HEK293 (cell line): ENCODE results near the gene NID1.

ENCODE experiments used
- CTCF ChIA-PET: fragments of 350-600 bp; formaldehyde crosslinking; extraction: SDS; loops from one replicate; lab custom pipeline; 2021; ENCODE audit warnings: antibody characterized with exemption; lab: Yijun Ruan, JAX
- POLR2A ChIA-PET: fragments of 300-600 bp; formaldehyde crosslinking; extraction: SDS; loops from one replicate; lab custom pipeline; 2020; ENCODE audit warnings: antibody characterized with exemption, inconsistent platforms; lab: Yijun Ruan, JAX
- H3K27ac ChIP-seq: fragments of 200-500 bp; sonication (Bioruptor generic); 2 replicates; pipeline ENCODE4 v1.5.1; 2014; ENCODE audit warnings: low read depth, low read length, control low read depth, inconsistent platforms; ENCODE audit errors: extremely low read depth
- H3K36me3 ChIP-seq, 2 experiments: fragments of 200-500 bp in 1 of 2; sonication (Bioruptor generic) in 1 of 2; 1 replicate in 1 of 2; 2 replicates in 1 of 2; pipeline ENCODE4 v1.5.1; 2014 to 2017; ENCODE audit warnings: inconsistent platforms in 2 of 2, low read length in 2 of 2; ENCODE audit not compliant: control insufficient read depth in 2 of 2, insufficient read depth in 1 of 2
- H3K4me1 ChIP-seq: fragments of 200-500 bp; sonication (Bioruptor generic); 2 replicates; pipeline ENCODE4 v1.5.1; 2014; ENCODE audit warnings: mild to moderate bottlenecking, low read length, inconsistent platforms; ENCODE audit not compliant: control insufficient read depth, insufficient read depth
- H3K4me3 ChIP-seq: 2 replicates; pipeline ENCODE4 v1.5.1; 2011; ENCODE audit warnings: low read depth, mild to moderate bottlenecking, control low read depth, low read length, moderate library complexity
- H3K9me3 ChIP-seq: fragments of 200-500 bp; sonication (Bioruptor generic); 2 replicates; pipeline ENCODE4 v1.5.1; 2014; ENCODE audit warnings: low read depth, low read length, inconsistent platforms; ENCODE audit not compliant: control insufficient read depth, insufficient read depth
- BCL11A ChIP-seq: fragments of 450-650 bp; formaldehyde crosslinking; IDR thresholded peaks from 2 replicates; pipeline ENCODE4 v1.5.1; 2016; ENCODE audit warnings: low read depth, missing biosample characterization, missing genetic modification characterization
- OVOL3 ChIP-seq: fragments of 450-650 bp; formaldehyde crosslinking; IDR thresholded peaks from 2 replicates; pipeline ENCODE4 v1.5.1; 2016; ENCODE audit warnings: missing biosample characterization, missing genetic modification characterization
- REPIN1 ChIP-seq: fragments of 450-650 bp; formaldehyde crosslinking; IDR thresholded peaks from 2 replicates; pipeline ENCODE4 v1.5.1; 2017; ENCODE audit warnings: missing biosample characterization, missing genetic modification characterization, low read depth
- SALL2 ChIP-seq: fragments of 450-650 bp; formaldehyde crosslinking; IDR thresholded peaks from 2 replicates; pipeline ENCODE4 v1.5.0; 2017; ENCODE audit warnings: missing biosample characterization, mild to moderate bottlenecking, missing genetic modification characterization, borderline replicate concordance
- SCRT1 ChIP-seq: fragments of 450-650 bp; formaldehyde crosslinking; IDR thresholded peaks from 2 replicates; pipeline ENCODE4 v1.5.1; 2016; ENCODE audit warnings: missing biosample characterization, missing genetic modification characterization, borderline replicate concordance
- SP3 ChIP-seq: fragments of 450-650 bp; formaldehyde crosslinking; IDR thresholded peaks from 2 replicates; pipeline ENCODE4 v1.5.1; 2016; ENCODE audit warnings: missing biosample characterization, missing genetic modification characterization
- SP7 ChIP-seq: fragments of 450-650 bp; formaldehyde crosslinking; IDR thresholded peaks from 2 replicates; pipeline ENCODE4 v1.5.1; 2016; ENCODE audit warnings: missing biosample characterization, missing genetic modification characterization
- ZNF132 ChIP-seq: fragments of 450-650 bp; formaldehyde crosslinking; IDR thresholded peaks from 2 replicates; pipeline ENCODE4 v1.5.1; 2017; ENCODE audit warnings: missing biosample characterization, missing genetic modification characterization, borderline replicate concordance
- ZNF169 ChIP-seq: fragments of 450-650 bp; formaldehyde crosslinking; IDR thresholded peaks from 2 replicates; pipeline ENCODE4 v1.5.1; 2016; ENCODE audit warnings: missing biosample characterization, missing genetic modification characterization
- ZNF184 ChIP-seq: fragments of 450-650 bp; IDR thresholded peaks from 2 replicates; pipeline ENCODE4 v1.5.1; 2018; ENCODE audit warnings: missing biosample characterization, mild to moderate bottlenecking, missing genetic modification characterization
- ZNF214 ChIP-seq: fragments of 450-650 bp; formaldehyde crosslinking; IDR thresholded peaks from 2 replicates; pipeline ENCODE4 v1.5.1; 2017; ENCODE audit warnings: missing biosample characterization, mild to moderate bottlenecking, missing genetic modification characterization, borderline replicate concordance
- ZNF354C ChIP-seq: fragments of 450-650 bp; formaldehyde crosslinking; IDR thresholded peaks from 2 replicates; pipeline ENCODE4 v1.5.1; 2016; ENCODE audit warnings: missing biosample characterization, missing genetic modification characterization, low read depth, borderline replicate concordance
- ZNF530 ChIP-seq: fragments of 450-650 bp; formaldehyde crosslinking; IDR thresholded peaks from 2 replicates; pipeline ENCODE4 v1.5.1; 2016; ENCODE audit warnings: low read depth, missing biosample characterization, missing genetic modification characterization
- ZNF571 ChIP-seq: fragments of 450-650 bp; formaldehyde crosslinking; IDR thresholded peaks from 2 replicates; pipeline ENCODE4 v1.5.0; 2017; ENCODE audit warnings: missing biosample characterization, missing genetic modification characterization
- ZNF596 ChIP-seq: fragments of 450-650 bp; IDR thresholded peaks from 2 replicates; pipeline ENCODE4 v1.5.0; 2018; ENCODE audit warnings: missing biosample characterization, mild to moderate bottlenecking, missing genetic modification characterization, moderate library complexity
- ZNF600 ChIP-seq: fragments of 450-650 bp; formaldehyde crosslinking; IDR thresholded peaks from 2 replicates; pipeline ENCODE4 v1.5.1; 2016; ENCODE audit warnings: missing biosample characterization, missing genetic modification characterization
- ZNF610 ChIP-seq: fragments of 450-650 bp; formaldehyde crosslinking; IDR thresholded peaks from 2 replicates; pipeline ENCODE4 v1.5.1; 2016; ENCODE audit warnings: missing biosample characterization, missing genetic modification characterization, borderline replicate concordance
- ZNF623 ChIP-seq: fragments of 450-650 bp; formaldehyde crosslinking; IDR thresholded peaks from 2 replicates; pipeline ENCODE4 v1.5.1; 2016; ENCODE audit warnings: missing biosample characterization, missing genetic modification characterization
- ZNF830 ChIP-seq: fragments of 450-650 bp; IDR thresholded peaks from 2 replicates; pipeline ENCODE4 v1.5.0; 2018; ENCODE audit warnings: missing biosample characterization, missing genetic modification characterization, low read depth, mild to moderate bottlenecking, moderate library complexity
- ZNF843 ChIP-seq: fragments of 450-650 bp; formaldehyde crosslinking; IDR thresholded peaks from 2 replicates; pipeline ENCODE4 v1.5.1; 2016; ENCODE audit warnings: missing biosample characterization, missing genetic modification characterization
- TF ChIP-seq, protein P1 (sequence below): fragments of 450-650 bp; formaldehyde crosslinking; IDR thresholded peaks from 2 replicates; pipeline ENCODE4 v1.5.1; 2016; ENCODE audit warnings: missing biosample characterization, missing genetic modification characterization
- TF ChIP-seq, protein P2 (sequence below): fragments of 450-650 bp; formaldehyde crosslinking; IDR thresholded peaks from 2 replicates; pipeline ENCODE4 v1.5.1; 2016; ENCODE audit warnings: missing biosample characterization, missing genetic modification characterization
- TF ChIP-seq, protein P3 (sequence below): fragments of 450-650 bp; formaldehyde crosslinking; IDR thresholded peaks from 2 replicates; pipeline ENCODE4 v1.5.1; 2017; ENCODE audit warnings: missing biosample characterization, missing genetic modification characterization

NID1 gene, protein sequence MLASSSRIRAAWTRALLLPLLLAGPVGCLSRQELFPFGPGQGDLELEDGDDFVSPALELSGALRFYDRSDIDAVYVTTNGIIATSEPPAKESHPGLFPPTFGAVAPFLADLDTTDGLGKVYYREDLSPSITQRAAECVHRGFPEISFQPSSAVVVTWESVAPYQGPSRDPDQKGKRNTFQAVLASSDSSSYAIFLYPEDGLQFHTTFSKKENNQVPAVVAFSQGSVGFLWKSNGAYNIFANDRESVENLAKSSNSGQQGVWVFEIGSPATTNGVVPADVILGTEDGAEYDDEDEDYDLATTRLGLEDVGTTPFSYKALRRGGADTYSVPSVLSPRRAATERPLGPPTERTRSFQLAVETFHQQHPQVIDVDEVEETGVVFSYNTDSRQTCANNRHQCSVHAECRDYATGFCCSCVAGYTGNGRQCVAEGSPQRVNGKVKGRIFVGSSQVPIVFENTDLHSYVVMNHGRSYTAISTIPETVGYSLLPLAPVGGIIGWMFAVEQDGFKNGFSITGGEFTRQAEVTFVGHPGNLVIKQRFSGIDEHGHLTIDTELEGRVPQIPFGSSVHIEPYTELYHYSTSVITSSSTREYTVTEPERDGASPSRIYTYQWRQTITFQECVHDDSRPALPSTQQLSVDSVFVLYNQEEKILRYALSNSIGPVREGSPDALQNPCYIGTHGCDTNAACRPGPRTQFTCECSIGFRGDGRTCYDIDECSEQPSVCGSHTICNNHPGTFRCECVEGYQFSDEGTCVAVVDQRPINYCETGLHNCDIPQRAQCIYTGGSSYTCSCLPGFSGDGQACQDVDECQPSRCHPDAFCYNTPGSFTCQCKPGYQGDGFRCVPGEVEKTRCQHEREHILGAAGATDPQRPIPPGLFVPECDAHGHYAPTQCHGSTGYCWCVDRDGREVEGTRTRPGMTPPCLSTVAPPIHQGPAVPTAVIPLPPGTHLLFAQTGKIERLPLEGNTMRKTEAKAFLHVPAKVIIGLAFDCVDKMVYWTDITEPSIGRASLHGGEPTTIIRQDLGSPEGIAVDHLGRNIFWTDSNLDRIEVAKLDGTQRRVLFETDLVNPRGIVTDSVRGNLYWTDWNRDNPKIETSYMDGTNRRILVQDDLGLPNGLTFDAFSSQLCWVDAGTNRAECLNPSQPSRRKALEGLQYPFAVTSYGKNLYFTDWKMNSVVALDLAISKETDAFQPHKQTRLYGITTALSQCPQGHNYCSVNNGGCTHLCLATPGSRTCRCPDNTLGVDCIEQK

DNA sequence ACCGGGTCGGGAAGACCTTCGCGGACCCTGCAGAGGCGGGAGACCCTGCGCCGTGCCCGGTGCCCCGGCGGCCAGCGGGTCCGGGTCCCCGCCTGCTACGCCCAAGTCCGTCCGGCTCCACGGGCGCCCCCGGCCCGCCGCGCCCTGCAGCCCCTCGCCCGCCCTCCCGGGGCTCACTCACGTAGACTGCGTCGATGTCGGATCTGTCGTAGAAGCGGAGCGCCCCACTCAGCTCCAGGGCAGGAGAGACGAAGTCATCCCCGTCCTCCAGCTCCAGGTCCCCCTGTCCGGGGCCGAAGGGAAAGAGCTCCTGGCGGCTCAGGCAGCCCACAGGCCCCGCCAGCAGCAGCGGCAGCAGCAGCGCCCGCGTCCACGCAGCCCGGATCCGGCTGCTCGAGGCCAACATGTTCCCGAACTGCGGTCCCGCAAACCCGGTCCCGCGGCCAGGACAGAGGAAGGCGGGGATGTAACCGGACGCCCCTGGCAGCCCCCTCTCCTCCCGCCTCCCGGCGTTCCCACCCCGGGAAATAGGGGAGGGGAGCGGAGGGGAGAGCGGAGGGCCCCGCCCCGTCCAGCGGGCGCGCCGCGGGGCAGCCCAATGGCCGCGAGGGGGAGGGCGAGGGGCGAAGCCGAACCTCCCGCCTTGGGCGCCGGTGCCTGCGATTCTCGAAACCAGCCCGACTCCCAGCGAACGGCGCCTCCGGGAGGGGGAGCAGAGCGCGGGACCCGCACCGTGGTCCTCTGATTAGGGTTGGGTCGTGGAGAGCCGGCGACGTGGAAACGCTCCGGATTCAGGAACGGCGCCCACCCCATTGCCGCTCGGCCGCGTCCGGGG is at the start of gene NID1:
TSS of gene NID1 (minus strand) at position 417 of the 835 bp plus-strand sequence. CDS start at position 406, 11 bp downstream.
- peaks cover 3 to 4% of the 10 kb centered on the region in 2 experiments; a peak in 2 of 3 replicates for H3K36me3 ChIP-seq
- no peaks in the 10 kb centered on the region for H3K9me3 ChIP-seq
- peak within 1 kb of the TSS; percentile 82 for H3K4me3 ChIP-seq
- ChIA-PET CTCF (interaction anchor here (1.1 kb wide), 1 partner anchor 92 kb away, joined by 6 read pairs; no protein-coding TSS in a partner anchor), POLR2A (interaction anchor here (1.0 to 1.5 kb wide), 4 partner anchors 26 to 561 kb away, joined by 3 to 4 read pairs (median 3); partner anchors contain the start of gene B3GALNT2)
- peak within 1 kb of the TSS; percentile 74; the same call in 1 of the 2 replicates for H3K27ac ChIP-seq
- no peaks in the 10 kb centered on the region for H3K4me1 ChIP-seq
- peak; percentile 89 for TF ChIP-seq ZNF610 (tag by site-specific recombination)
- no peak for TF ChIP-seq ZNF214 (tag by site-specific recombination)
- no peak for TF ChIP-seq SALL2
- TF ChIP-seq, protein P1, sequence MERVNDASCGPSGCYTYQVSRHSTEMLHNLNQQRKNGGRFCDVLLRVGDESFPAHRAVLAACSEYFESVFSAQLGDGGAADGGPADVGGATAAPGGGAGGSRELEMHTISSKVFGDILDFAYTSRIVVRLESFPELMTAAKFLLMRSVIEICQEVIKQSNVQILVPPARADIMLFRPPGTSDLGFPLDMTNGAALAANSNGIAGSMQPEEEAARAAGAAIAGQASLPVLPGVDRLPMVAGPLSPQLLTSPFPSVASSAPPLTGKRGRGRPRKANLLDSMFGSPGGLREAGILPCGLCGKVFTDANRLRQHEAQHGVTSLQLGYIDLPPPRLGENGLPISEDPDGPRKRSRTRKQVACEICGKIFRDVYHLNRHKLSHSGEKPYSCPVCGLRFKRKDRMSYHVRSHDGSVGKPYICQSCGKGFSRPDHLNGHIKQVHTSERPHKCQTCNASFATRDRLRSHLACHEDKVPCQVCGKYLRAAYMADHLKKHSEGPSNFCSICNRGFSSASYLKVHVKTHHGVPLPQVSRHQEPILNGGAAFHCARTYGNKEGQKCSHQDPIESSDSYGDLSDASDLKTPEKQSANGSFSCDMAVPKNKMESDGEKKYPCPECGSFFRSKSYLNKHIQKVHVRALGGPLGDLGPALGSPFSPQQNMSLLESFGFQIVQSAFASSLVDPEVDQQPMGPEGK (tag by site-specific recombination): peak; percentile 96
- peak; percentile 97 for TF ChIP-seq SP3
- TF ChIP-seq ZNF530 (tag by site-specific recombination): no peak
- TF ChIP-seq ZNF623 (tag by site-specific recombination): no peak
- TF ChIP-seq ZNF830 (tag by site-specific recombination): no peak
- peak; percentile 55; the same call in 1 of the 2 replicates for TF ChIP-seq BCL11A (tag by site-specific recombination)
- TF ChIP-seq ZNF132 (tag by site-specific recombination): no peak
- peak; percentile 77 for TF ChIP-seq ZNF843 (tag by site-specific recombination)
- peak; percentile 84 for TF ChIP-seq SP7 (tag by site-specific recombination)
- no peak for TF ChIP-seq ZNF169
- TF ChIP-seq, protein P2, sequence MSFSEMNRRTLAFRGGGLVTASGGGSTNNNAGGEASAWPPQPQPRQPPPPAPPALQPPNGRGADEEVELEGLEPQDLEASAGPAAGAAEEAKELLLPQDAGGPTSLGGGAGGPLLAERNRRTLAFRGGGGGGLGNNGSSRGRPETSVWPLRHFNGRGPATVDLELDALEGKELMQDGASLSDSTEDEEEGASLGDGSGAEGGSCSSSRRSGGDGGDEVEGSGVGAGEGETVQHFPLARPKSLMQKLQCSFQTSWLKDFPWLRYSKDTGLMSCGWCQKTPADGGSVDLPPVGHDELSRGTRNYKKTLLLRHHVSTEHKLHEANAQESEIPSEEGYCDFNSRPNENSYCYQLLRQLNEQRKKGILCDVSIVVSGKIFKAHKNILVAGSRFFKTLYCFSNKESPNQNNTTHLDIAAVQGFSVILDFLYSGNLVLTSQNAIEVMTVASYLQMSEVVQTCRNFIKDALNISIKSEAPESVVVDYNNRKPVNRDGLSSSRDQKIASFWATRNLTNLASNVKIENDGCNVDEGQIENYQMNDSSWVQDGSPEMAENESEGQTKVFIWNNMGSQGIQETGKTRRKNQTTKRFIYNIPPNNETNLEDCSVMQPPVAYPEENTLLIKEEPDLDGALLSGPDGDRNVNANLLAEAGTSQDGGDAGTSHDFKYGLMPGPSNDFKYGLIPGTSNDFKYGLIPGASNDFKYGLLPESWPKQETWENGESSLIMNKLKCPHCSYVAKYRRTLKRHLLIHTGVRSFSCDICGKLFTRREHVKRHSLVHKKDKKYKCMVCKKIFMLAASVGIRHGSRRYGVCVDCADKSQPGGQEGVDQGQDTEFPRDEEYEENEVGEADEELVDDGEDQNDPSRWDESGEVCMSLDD: peak; percentile 83
- TF ChIP-seq ZNF354C (tag by site-specific recombination): no peak
- TF ChIP-seq ZNF184 (tag by site-specific recombination): peak; percentile 7; the same call in 1 of the 2 replicates
- TF ChIP-seq REPIN1: no peak
- TF ChIP-seq ZNF596 (tag by site-specific recombination): peak; percentile 69
- TF ChIP-seq SCRT1 (tag by site-specific recombination): no peak
- TF ChIP-seq, protein P3, sequence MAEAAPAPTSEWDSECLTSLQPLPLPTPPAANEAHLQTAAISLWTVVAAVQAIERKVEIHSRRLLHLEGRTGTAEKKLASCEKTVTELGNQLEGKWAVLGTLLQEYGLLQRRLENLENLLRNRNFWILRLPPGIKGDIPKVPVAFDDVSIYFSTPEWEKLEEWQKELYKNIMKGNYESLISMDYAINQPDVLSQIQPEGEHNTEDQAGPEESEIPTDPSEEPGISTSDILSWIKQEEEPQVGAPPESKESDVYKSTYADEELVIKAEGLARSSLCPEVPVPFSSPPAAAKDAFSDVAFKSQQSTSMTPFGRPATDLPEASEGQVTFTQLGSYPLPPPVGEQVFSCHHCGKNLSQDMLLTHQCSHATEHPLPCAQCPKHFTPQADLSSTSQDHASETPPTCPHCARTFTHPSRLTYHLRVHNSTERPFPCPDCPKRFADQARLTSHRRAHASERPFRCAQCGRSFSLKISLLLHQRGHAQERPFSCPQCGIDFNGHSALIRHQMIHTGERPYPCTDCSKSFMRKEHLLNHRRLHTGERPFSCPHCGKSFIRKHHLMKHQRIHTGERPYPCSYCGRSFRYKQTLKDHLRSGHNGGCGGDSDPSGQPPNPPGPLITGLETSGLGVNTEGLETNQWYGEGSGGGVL (tag by site-specific recombination): peak; percentile 100
- TF ChIP-seq OVOL3 (tag by site-specific recombination): no peak
- no peak for TF ChIP-seq ZNF571 (tag by site-specific recombination)
- peak; percentile 83 for TF ChIP-seq ZNF600
